ENCODE data around the gene OR4X1. TPM values are rescaled to one million over a fixed set of nuclear protein-coding genes. Genes with fewer than 3 reads are reported as not detected.

The OR4X1 gene, protein sequence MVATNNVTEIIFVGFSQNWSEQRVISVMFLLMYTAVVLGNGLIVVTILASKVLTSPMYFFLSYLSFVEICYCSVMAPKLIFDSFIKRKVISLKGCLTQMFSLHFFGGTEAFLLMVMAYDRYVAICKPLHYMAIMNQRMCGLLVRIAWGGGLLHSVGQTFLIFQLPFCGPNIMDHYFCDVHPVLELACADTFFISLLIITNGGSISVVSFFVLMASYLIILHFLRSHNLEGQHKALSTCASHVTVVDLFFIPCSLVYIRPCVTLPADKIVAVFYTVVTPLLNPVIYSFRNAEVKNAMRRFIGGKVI
- not detected in 2 replicates for total RNA-seq

GRCh38 chr11:48263423-48263911, at the start of gene OR4X1:
Gene OR4X1, plus strand, starts transcription at chr11:48263861. Its CDS starts 0 bp downstream, at chr11:48263861.

DNA sequence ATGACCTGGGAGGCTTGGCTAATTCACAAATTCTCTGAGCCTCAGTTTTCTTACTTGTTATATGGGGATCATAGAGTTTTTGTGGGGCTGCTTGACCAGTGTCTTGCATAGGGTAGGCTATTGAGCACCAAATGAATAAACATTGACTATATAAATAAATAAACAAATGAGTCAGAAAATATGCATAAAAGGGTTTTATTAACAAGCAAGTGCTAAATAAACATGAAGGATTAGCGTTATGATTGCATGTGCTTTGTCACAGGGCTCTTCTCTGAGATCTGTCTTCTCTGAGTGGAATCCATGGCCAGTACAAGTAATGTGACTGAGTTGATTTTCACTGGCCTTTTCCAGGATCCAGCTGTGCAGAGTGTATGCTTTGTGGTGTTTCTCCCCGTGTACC, 47.2 kb upstream of the OR4X1 start, which contains the start of gene OR4B1:
OR4B1 (plus strand) TSS at position 301 of the 400 bp plus-strand sequence; CDS start at position 301, 0 bp downstream.

GRCh38 chr11:48244804-48245203, 18.9 kb upstream of the OR4X1 start, which contains the start of gene OR4X2:
Gene OR4X2, plus strand, starts transcription at chr11:48245104. Its CDS starts 0 bp downstream, at chr11:48245104.

GRCh38 chr11:48305923-48306322, 42.3 kb downstream of the OR4X1 start, which contains the start of gene OR4S1:
Gene OR4S1, plus strand, starts transcription at chr11:48306223. Its CDS starts 0 bp downstream, at chr11:48306223.

Other genes starting within 250 kb of the OR4X1 start
- not detected in 2 replicates for gene OR4B1, start 47.1 kb upstream of the OR4X1 start, total RNA-seq
- not detected in 2 replicates for gene OR4X2, start 18.8 kb upstream of the OR4X1 start, total RNA-seq
- not detected in 2 replicates for gene OR4S1, start 42.4 kb downstream of the OR4X1 start, total RNA-seq
- not detected in 2 replicates for gene OR4C3, start 61.1 kb downstream of the OR4X1 start, total RNA-seq
- gene OR4C5, start 102.6 kb downstream of the OR4X1 start, total RNA-seq: not detected in 2 replicates
- not detected in 2 replicates for gene OR4A47, start 224.9 kb downstream of the OR4X1 start, total RNA-seq